ENCODE measurements around the gene IFT22.
A peak's percentile ranks its signal among the peaks of the same experiment; 100 is the strongest.
"Not testable (repeated sequence)": the region's sequence is repeated elsewhere in the genome, so short reads cannot be mapped to it uniquely, and the experiment has no call there.

Gene IFT22

DNA sequence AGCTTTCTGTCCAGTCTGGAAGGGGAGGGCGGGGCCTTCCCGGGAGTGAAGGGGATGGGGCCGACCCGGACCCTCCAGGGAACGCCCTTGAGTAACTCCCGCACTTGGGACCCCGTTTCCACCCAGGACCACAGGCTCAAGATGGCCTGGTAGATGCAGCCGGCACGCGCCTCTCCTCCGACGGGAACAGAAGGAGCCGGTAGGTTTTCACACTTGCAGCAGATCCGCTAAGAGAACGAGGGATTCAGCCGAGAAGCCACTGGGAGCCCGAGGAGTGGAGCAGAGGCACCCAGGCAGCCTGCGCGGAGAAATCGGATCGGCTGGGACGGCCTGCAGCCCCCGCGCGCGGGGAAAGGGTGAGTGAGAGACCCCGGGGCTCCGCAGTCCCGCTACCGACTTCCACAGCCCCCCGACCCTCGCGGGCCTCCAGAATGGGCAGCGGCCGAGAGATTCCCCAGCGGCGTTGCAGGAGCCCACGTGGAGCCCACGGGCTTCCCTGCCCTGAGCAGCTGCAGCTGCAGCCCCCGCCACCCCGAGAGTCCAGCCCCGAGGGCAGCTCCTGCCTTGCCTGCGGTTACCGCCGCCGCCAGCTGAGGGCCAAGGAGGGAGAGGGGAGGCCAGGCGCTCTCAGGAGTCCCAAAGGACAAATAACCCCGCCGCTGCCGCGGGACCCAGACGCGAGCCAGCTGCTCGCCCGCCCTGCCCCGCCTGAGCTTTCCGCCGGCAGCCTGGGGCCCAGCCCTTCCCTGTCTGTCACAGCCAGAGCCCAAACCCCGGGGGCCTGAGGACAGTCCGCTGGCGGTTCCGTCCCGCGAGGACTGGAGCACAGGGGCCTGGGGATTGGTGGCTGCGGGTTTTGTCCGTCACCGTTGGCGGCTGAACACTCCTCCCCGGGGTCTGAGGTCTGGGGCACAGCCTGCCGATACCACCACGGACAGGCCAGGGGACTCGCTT lies 21.8 kb downstream of the IFT22 start:
- 0 out of 2 replicates have a peak overlapping the region, but pooled peaks have one; percentile 13 for H3K4me3 ChIP-seq (replicated peaks; ENCODE audit: low read depth, low read length)
- TF ChIP-seq, protein P1, sequence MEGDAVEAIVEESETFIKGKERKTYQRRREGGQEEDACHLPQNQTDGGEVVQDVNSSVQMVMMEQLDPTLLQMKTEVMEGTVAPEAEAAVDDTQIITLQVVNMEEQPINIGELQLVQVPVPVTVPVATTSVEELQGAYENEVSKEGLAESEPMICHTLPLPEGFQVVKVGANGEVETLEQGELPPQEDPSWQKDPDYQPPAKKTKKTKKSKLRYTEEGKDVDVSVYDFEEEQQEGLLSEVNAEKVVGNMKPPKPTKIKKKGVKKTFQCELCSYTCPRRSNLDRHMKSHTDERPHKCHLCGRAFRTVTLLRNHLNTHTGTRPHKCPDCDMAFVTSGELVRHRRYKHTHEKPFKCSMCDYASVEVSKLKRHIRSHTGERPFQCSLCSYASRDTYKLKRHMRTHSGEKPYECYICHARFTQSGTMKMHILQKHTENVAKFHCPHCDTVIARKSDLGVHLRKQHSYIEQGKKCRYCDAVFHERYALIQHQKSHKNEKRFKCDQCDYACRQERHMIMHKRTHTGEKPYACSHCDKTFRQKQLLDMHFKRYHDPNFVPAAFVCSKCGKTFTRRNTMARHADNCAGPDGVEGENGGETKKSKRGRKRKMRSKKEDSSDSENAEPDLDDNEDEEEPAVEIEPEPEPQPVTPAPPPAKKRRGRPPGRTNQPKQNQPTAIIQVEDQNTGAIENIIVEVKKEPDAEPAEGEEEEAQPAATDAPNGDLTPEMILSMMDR (IDR thresholded peaks at IDR 0.05; ENCODE audit: low read depth, low read length, missing control alignments) = no peak
- DNase-seq (ENCODE audit: extremely low read depth, low read depth) = no peak

DNA sequence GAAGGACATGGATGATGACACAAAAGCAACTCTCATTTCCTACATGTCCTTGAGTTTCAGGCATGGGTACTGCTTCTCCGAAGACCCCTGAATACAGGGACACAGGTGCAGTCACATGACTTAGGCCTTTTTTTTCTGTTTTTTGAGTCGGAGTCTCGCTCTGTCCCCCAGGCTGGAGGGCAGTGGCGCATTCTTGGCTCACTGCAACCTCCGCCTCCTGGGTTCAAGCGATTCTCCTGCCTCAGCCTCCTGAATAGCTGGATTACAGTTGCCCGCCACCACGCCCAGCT lies 26.8 kb downstream of the IFT22 start:
- DNase-seq (ENCODE audit: extremely low read depth, low read depth) = no peak
- TF ChIP-seq, protein P1 (IDR thresholded peaks at IDR 0.05; ENCODE audit: low read depth, low read length, missing control alignments) = no peak
- H3K4me3 ChIP-seq (replicated peaks; ENCODE audit: low read depth, low read length) = no peak overlapping the region

DNA sequence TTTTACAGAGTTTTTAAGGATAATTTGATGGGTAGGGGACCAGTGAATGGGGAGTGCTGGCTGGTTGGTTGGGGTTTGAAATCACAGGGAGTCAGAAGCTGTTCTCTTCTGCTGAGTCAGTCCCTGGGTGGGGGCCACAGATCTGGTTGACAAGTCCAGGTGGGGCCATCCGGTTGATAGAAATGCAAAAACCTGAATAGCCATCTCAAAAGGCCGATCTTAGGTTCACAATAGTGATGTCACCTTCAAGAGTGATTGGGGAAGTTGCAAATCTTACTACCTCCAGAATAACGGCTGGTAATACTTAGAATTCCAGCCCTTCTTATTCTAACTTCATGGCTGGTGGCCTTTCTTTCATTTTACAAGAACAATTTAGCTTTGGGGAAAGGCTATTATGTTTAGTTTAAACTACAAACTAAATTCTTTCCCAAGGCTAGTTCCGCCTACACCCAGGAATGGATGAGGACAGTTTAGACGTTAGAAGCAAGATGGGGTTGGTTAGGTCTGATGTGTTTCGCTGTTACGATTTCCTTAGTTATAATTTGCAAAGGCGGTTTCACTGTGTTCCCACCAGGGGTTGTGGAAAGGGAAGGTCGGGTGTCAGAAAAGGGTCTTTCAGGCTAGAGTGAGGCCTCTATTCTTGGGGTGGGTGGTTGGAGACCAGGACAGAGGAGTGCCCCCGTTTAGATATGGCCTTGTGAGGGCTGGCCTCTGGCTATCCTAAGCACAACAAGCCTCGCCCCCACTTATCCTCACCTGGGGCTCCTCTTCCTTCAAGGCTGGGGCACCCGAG lies 27.4 kb downstream of the IFT22 start:
- TF ChIP-seq, protein P1 (IDR thresholded peaks at IDR 0.05; ENCODE audit: low read depth, low read length, missing control alignments) = no peak
- no peak for DNase-seq (ENCODE audit: extremely low read depth, low read depth)
- no peak overlapping the region for H3K4me3 ChIP-seq (replicated peaks; ENCODE audit: low read depth, low read length)

DNA sequence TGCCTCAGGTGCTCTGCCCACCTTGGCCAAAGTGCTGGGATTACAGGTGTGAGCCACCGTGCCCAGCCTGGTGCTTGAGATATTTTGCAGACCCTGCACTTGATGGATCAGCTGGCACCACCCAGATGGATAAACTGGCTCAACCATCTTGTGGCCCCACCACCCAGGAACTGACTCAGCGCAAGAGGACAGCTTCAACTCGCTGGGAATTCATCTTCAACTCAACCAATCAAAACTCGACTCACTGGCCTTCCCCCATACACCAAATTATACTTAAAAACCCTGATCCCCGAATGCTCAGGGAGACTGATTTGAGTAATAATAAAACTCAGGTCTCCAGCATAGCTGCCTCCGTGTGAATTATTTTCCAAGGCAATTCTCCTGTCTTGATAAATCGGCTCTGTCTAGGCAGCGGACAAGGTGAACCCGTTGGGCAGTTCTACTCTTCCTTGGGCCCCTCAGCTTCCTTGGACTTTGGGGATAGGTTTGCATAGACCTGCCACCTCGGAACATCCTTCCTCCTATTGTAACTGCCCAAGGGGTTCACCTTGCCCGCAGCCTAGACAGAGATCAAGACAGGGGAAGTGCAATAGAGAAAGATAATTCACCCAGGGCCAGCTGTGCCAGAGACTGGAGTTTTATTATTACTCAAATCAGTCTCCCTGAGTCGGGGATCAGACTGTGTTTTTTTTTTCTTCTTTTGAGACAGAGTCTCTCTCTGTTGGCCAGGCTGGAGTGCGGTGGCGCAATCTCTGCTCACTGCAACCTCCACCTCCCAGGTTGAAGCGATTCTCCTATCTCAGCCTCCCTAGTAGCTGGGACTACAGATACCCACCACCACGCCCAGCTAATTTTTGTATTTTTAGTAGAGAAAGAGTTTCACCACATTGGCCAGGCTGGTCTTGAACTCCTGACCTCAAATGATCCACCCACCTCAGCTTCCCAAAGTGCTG lies 28.3 kb downstream of the IFT22 start:
- not testable (repeated sequence) for DNase-seq (ENCODE audit: extremely low read depth, low read depth); H3K4me3 ChIP-seq (replicated peaks; ENCODE audit: low read depth, low read length)

DNA sequence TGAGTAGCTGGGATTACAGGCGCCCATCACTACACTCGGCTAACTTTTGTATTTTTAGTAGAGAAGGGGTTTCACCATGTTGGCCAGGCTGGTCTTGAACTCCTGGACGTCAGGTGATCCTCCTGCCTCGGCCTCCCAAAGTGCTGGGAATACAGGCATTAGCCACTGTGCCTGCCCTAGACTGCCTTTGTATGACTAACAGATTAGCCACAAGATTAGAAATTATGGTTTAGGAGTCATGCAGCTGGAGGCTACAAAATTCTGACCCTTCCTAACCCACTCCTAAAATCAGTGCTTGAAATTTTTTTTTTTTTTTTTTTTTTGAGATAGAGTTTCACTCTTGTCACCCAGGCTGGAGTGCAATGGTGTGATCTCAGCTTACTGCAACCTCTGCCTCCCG lies 29.0 kb downstream of the IFT22 start:
- not testable (repeated sequence) for DNase-seq (ENCODE audit: extremely low read depth, low read depth); H3K4me3 ChIP-seq (replicated peaks; ENCODE audit: low read depth, low read length)

DNA sequence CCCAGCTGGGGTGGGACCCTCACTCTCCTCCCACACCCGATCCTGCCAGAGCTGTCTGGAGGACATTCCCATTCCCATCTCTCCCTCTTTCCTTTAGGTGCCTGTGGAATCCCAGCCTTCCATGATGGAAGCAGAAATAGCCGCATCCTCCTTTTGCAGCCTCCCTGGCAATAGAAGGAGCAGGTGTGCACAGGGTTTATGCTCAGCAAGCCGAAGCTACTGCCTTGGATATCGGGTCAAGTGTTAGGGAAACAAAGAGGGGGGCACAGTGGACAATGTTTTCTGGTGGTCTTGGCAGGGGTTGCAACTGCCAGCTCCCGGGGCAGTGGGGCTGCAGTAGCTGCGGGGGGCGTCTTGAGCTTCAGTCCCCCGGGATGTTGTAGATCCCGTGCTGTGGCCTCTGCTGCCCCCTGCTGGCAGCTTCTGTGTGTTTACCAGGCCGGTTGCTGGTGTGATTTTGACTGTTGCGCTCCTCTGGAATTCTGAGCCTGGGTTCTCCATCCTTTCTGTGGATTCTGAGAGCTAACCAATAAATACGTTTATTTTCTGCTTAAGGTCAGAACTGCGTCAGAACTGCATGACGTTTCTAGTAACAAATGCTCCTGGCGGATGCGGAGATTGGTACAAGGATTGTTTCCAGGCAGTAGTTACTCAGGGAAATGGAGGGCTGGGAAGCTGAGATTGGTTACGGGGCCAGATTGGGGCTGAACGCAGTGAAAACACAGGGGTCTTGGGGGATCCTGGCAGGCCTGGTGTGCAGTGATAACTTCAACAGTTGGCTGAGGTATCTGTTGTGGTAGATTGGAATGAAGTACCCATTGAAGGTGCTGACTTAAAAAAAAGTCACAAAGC lies 31.2 kb downstream of the IFT22 start:
- DNase-seq (ENCODE audit: extremely low read depth, low read depth) = not testable (repeated sequence)

DNA sequence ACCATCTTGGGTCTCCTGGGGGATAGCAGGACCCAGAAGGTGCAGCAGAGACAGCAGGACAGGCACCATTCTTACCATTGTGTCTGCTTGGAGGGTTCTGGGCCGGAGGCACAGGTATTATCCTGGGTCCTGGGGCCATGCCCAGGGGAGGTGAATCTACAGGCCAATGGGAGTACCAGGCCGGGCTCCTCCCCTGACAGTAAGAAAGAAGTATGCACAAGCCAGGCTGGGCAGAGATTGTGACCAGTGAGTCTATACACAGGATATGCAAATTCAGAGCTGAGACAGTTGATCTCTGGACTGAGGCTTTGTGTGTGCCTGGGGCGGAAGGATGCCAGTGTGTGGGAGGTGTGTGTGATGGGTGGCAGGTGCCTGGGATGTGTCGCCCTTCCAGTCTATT lies 31.9 kb downstream of the IFT22 start:
- not testable (repeated sequence) for DNase-seq (ENCODE audit: extremely low read depth, low read depth); H3K4me3 ChIP-seq (replicated peaks; ENCODE audit: low read depth, low read length)

More for the DNA sequence above, 31.2 kb downstream of the IFT22 start:
- TF ChIP-seq, protein P1 (IDR thresholded peaks at IDR 0.05; ENCODE audit: low read depth, low read length, missing control alignments) = peak; percentile 68
- H3K4me3 ChIP-seq (replicated peaks; ENCODE audit: low read depth, low read length) = not testable (repeated sequence)
